Brain pericyte (primary cell): Measurements from ENCODE around the gene ZC3H7A.
"Not testable (repeated sequence)": the region's sequence is repeated elsewhere in the genome, so short reads cannot be mapped to it uniquely, and the experiment has no call there.

Source experiments
- DNase-seq: peaks from one replicate; pipeline ENCODE4 v3.0.0-alpha.2; 2012; ENCODE audit warnings: low read depth, low spot score

Gene ZC3H7A, protein sequence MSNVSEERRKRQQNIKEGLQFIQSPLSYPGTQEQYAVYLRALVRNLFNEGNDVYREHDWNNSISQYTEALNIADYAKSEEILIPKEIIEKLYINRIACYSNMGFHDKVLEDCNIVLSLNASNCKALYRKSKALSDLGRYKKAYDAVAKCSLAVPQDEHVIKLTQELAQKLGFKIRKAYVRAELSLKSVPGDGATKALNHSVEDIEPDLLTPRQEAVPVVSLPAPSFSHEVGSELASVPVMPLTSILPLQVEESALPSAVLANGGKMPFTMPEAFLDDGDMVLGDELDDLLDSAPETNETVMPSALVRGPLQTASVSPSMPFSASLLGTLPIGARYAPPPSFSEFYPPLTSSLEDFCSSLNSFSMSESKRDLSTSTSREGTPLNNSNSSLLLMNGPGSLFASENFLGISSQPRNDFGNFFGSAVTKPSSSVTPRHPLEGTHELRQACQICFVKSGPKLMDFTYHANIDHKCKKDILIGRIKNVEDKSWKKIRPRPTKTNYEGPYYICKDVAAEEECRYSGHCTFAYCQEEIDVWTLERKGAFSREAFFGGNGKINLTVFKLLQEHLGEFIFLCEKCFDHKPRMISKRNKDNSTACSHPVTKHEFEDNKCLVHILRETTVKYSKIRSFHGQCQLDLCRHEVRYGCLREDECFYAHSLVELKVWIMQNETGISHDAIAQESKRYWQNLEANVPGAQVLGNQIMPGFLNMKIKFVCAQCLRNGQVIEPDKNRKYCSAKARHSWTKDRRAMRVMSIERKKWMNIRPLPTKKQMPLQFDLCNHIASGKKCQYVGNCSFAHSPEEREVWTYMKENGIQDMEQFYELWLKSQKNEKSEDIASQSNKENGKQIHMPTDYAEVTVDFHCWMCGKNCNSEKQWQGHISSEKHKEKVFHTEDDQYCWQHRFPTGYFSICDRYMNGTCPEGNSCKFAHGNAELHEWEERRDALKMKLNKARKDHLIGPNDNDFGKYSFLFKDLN

GRCh38 chr16:11797166-11797956 lies at the start of gene ZC3H7A:
Gene ZC3H7A, minus strand, starts transcription at chr16:11797258. Its CDS starts 14,904 bp downstream, at chr16:11782354.
- peak; percentile 89 for DNase-seq

GRCh38 chr16:11844499-11844898 lies 47.4 kb upstream of the ZC3H7A start:
- no peak for DNase-seq

- DNase-seq = no peak
Measured at GRCh38 chr16:11843861-11844260, 46.8 kb upstream of the ZC3H7A start.

DNA sequence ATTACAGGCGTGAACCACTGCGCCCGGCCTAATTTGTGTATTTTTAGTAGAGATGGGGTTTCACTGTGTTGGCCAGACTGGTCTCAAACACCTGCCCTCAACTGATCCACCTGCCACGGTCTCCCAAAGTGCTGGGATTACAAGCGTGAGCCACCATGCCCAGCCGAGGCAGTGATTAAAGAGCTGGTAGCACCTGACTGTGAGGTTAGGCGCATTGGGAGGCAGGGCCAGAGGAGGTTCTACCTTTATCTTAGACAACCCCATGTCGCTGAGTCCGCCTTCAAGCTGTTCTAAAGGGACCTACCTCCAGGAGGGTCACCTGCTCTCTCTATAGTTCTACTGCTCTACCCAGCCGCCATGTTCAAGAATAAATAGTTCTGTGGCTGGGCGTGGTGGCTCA lies 46.1 kb upstream of the ZC3H7A start:
- no peak for DNase-seq

- DNase-seq = no peak
Measured at GRCh38 chr16:11841026-11841425, 44.0 kb upstream of the ZC3H7A start.

DNA sequence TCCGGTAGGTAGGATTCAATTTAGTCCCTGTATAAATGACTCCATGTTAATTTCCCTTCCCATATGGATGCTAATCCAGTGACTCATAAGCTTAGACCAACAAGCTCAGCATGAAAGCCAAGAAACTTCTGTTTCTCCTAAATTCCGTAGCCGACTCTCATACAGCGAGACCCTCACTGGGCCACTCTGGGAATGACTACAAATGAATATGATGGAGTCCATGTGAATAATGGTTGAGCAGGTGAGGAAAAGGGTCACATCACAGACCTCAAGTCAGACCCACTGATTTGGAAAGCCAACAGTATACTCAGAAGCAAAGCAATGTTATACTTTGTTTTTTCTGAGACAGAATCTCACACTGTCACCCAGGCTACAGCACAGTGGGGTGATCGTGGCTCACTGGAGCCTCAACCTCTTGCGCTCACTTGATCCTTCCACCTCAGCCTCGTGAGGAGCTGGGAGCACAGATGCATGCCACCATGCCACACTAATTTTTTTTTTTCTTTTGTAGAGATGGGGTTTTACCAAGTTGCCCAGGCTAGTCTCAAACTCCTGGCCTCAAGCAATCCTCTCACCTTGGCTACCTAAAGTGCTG lies 39.7 kb upstream of the ZC3H7A start:
- peak; percentile 47 for DNase-seq

DNA sequence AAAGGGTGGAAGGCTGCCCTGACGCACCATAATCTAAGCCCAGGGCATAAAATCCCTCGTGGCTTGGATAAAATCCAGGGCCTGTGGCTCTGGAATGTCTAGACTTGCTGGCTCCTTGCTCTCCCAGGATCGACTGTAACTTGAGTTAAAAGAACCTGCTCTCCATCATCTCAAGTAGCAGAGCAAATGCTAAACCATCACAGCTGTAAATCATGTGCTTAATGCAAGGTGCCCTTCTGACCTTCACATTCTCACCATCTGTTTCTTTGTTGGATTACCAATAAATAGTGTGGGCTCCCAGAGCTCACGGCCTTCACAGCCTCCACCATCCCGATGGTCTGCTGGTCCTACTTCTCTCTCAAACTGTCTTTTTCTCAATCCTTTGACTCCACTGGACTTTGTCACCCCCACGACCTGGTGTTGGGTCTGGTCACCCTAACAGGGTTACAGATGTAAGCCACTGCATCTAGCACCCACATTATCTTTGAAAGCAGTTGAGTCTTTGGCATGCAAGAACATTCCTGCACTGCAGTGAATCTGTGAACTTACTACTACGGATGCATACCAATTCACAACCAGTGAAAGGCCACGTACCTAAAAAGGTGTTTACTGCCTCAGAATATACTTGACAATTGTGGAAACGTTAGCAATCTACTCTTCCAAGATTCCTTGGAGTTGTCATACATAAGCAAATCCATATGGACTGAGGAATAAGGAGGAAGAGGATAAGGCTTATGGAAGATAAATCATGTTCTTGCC lies 39.0 kb upstream of the ZC3H7A start:
- no peak for DNase-seq

DNA sequence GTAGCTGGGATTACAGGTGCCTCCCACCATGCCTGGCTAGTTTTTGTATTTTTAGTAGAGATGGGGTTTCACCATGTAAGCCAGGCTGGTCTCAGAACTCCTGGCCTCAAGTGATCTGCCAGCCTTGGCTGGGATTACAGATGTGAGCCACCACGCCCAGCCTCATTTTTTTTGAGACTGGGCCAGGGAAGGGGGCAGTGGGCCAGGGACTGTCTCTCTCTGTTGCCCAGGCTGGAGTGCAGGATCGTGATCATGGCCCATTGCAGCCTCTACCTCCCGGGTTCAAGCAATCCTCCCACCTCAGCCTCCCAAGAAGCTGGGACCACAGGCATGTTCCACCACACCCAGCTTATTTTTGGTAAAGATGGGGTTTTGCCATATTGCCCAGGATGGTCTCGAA lies 38.3 kb upstream of the ZC3H7A start:
- no peak for DNase-seq

- peak; percentile 58 for DNase-seq
Measured at GRCh38 chr16:11833951-11834695, 37.1 kb upstream of the ZC3H7A start.

DNA sequence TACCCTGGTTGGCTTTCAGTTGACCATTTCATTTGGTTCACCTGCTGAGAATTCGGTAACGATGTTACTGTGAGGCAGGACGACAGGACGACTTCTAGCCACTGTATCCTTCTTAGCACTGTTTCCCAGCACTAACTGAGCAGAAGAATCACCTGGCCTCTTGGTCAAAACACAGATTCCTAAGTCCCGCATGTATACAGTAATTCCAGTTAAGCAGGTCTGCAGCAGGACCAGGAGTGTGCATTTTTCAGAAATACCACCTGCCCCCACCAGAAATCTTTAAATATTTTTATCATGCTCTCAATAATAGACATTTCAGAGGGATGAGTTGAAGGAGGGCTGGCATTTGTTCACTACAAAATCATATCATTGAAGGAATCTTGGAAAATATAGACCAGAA lies 31.6 kb upstream of the ZC3H7A start:
- DNase-seq = no peak

GRCh38 chr16:11825520-11826165 lies 28.6 kb upstream of the ZC3H7A start:
- DNase-seq = not testable (repeated sequence)

GRCh38 chr16:11824362-11824761 lies 27.3 kb upstream of the ZC3H7A start:
- DNase-seq = no peak

- not testable (repeated sequence) for DNase-seq
Measured at GRCh38 chr16:11823645-11824044, 26.6 kb upstream of the ZC3H7A start.

DNA sequence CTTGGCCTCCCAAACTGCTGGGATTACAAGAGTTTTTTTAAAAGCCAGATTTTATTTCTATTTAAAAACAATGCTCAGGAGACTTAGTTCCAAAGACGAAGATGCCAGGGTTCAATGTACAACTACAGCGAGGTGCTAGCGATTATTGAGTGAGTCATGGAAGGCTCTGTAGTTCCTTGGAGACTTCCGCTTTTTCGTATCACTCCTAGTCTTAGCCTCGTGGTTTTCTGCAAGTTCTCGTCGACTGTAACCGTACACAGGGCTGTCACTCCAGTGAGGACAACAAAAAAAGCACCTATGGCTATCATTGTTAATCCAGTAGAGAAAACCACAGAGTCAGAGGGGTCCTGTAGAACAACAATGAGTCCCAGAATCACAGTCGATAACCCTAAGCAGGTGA lies 22.7 kb upstream of the ZC3H7A start:
- no peak for DNase-seq

- DNase-seq = not testable (repeated sequence)
Measured at GRCh38 chr16:11818970-11819369, 21.9 kb upstream of the ZC3H7A start.

DNA sequence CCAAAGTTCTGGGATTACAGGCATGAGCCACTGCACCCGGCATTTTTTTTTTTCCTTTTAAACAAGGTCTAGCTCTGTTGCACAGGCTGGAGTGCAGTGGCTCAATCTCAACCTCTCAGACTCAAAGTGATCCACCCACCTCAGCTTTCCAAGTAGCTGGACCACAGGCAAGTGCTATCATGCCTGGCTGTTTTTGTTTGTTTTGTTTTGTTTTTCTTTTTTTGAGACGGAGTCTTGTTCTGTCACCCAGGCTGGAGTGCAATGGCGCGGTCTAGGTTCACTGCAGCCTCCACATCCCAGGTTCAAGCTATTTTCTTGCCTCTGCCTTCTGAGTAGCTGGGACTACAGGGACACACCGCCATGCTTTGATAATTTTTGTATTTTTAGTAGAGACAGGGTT lies 19.1 kb upstream of the ZC3H7A start:
- no peak for DNase-seq

DNA sequence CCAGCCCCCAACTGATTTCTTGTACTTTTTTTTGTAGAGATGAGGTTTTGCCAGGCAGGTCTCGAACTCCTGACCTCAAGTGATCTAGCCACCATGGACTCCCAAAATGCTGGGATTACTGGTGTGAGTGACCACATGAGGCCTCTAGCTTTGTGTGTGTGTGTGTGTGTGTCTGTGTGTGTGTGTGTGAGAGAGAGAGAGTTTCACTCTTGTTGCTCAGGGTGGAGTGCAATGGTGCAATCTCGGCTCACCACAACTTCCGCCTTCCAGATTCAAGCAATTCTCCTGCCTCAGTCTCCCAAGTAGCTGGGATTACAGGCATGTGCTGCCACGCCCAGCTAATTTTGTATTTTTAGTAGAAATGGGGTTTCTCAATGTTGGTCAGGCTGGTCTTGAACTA lies 17.7 kb upstream of the ZC3H7A start:
- DNase-seq = not testable (repeated sequence)

DNA sequence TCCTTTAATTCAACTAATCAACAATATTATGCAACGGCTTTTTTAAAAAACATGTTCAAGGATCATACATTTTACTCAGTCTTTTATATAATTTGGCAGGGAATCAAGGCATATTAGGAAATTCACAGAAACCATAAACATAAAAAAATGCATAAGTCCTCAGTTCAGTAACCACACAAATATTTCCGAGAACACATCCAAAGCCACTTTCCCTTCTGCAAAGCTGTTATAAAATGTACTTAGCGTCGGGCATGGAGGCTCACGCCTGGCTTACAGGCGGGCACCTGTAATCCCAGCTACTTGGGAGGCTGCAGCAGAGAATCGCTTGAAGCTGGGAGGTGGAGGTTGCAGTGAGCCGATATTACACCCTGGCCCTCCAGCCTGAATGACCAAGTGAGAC lies 9.7 kb upstream of the ZC3H7A start:
- DNase-seq = no peak

- DNase-seq = no peak
Measured at GRCh38 chr16:11805556-11805955, 8.5 kb upstream of the ZC3H7A start.
